Activated CD8-positive, alpha-beta memory T cell treated with anti-CD3 and anti-CD28 coated beads, Interleukin-2, amount 10 ng/mL, durations not matched to agents 7 days and 5 days (primary cell): Measurements from ENCODE around the gene TPBG. TPM values are rescaled to one million over a fixed set of nuclear protein-coding genes. Genes with fewer than 3 reads are reported as not detected.
"Not testable (repeated sequence)": the region's sequence is repeated elsewhere in the genome, so short reads cannot be mapped to it uniquely, and the experiment has no call there.

Source experiments
- ATAC-seq: fragments of 150-1000 bp; cut with Tn5 transposase; one replicate; pipeline ENCODE4 v1.10.0; 2021; ENCODE audit warnings: moderate library complexity
- CTCF ChIA-PET: fragments of 350-600 bp; sonication (Branson Sonifier 250); formaldehyde crosslinking; loops from one replicate; lab custom pipeline; 2021; ENCODE audit warnings: antibody characterized with exemption; lab: Charles Lee
- DNase-seq: peaks from one replicate; pipeline ENCODE4 v3.0.0-alpha.2; 2020
- H3K27ac Mint-ChIP-seq: one replicate; pipeline ENCODE4 v1.8.0; 2021; ENCODE audit warnings: mild to moderate bottlenecking, mixed read lengths
- H3K27me3 Mint-ChIP-seq: one replicate; pipeline ENCODE4 v1.8.0; 2021; ENCODE audit warnings: mixed read lengths
- H3K36me3 Mint-ChIP-seq: one replicate; pipeline ENCODE4 v1.8.0; 2021; ENCODE audit warnings: mild to moderate bottlenecking, mixed read lengths
- H3K4me1 Mint-ChIP-seq: one replicate; pipeline ENCODE4 v1.8.0; 2021; ENCODE audit warnings: mixed read lengths
- H3K4me3 Mint-ChIP-seq: one replicate; pipeline ENCODE4 v1.8.0; 2021; ENCODE audit warnings: mild to moderate bottlenecking, moderate library complexity, mixed read lengths
- H3K9me3 Mint-ChIP-seq: one replicate; pipeline ENCODE4 v1.8.0; 2022; ENCODE audit warnings: low read depth, mixed read lengths
- total RNA-seq, 2 experiments: library from RNA; stranded (reverse); gene quantifications; one replicate each; pipeline ENCODE4 v1.2.3, GENCODE V29; 2021

The TPBG gene
- total RNA-seq, 2 experiments from 2014 or later = not detected

DNA sequence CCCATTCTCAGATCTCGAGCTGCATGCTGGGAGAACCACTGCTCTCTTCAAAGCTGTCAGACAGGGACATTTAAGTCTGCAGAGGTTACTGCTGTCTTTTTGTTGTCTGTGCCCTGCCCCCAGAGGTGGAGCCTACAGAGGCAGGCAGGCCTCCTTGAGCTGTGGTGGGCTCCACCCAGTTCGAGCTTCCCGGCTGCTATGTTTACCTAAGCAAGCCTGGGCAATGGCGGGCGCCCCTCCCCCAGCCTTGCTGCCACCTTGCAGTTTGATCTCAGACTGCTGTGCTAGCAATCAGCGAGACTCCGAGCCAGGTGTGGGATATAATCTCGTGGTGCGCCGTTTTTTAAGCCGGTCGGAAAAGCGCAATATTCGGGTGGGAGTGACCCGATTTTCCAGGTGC, 31.2 kb downstream of the TPBG start:
- H3K9me3 Mint-ChIP-seq, ATAC-seq, H3K27me3 Mint-ChIP-seq, H3K4me3 Mint-ChIP-seq, H3K36me3 Mint-ChIP-seq, H3K4me1 Mint-ChIP-seq, H3K27ac Mint-ChIP-seq, CTCF ChIA-PET, DNase-seq: not testable (repeated sequence)

DNA sequence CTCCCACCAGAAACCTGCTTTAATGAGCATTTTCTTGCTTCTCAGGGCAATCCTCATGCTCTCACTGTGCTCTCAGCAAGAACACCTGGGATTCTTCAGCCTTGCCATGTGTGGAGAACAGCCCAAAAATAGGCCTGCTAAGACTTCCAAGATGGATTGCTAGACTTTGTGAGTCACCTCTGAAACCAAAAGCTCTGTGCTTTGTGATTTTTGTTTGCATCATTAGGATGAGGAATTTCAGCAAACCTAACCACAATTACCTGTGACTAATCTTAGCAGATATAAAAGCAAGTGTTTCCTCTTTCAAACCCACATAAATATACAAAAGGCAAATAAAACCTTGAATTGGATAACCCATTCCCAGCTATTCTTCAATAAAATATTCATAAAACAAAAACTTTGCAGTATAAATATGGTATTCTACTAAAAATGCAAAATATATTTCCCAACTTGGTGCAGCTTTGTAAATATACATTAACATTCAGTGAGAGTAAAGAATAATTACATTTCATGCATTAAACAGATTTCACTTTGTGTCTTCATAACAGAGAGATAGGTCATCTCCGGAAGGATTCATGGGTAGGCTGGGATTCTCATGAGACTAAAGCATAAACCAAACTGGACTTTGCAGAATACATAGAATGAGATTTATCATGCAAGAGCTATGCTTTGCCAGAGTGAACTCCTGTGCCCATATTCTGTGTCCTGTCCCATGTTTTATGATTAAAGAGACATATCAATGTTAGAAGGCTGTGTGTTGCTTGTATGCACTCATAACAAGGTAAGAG, 33.5 kb downstream of the TPBG start:
- Mint-ChIP-seq H3K4me3 (no peak overlapping the region), H3K27ac (no peak overlapping the region), H3K4me1 (no peaks in the 10 kb centered on the region), H3K27me3 (no peaks in the 10 kb centered on the region), H3K36me3 (no peaks in the 10 kb centered on the region), H3K9me3 (no peaks in the 10 kb centered on the region)
- CTCF ChIA-PET = no interaction called here
- DNase-seq (no peak), ATAC-seq (no peak)

DNA sequence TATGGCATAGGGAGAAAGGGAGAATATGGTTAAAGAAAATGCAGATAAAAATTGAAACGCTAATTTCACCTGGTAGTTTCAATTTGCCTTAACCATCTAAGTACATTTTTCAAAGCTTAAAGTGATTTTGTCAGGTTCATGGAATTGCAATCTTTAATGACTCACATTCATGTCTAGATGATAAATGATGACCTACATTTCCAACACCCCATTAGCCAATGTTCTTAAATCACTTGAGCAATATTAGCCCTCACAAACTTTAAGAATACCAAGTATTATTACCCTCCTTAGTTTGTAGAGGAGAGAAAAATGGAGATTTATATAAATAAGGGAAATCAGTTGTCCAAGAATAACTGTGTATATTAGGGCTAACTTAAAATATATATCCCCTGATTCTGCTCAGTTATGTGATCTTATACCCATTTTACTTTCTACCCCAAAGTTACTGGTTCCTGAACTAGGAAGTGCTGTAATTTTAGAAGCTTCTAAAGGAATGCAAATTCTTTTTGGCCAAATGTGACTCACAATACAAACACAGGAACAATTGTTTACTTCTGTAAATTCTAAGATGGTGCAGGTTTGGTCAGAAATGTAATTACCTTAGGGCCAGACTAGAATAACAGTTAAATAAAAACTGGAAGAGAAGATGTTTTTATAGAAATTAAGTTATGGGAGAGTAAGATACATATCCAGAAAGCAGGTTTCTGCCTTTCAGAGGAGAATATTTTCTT, 34.5 kb downstream of the TPBG start:
- Mint-ChIP-seq H3K36me3 (no peaks in the 10 kb centered on the region), H3K27ac (no peak overlapping the region), H3K4me1 (no peaks in the 10 kb centered on the region), H3K27me3 (no peaks in the 10 kb centered on the region), H3K9me3 (no peaks in the 10 kb centered on the region), H3K4me3 (no peak overlapping the region)
- CTCF ChIA-PET = no interaction called here
- ATAC-seq (no peak), DNase-seq (no peak)

DNA sequence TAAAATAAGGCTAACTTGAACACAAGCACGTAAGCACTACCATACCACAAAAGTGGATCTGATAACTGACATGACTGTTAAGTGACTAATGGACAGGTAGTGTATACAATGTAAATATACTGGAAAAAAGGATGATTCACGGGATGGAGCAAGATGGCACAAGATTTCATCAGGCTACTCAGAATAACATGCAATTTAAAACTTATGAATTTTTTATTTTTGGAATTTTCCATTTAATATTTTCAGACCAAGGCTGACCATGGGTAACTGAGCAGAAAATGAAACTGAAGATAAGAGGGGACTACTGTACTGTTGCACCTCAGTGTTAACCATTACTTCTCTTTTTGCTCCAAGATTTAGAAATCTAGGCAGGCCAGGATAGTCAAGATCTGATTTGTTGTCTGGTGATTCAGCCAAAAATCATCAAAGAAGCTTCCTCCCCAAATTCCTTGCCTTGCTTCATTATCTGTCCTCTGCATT, 45.4 kb downstream of the TPBG start:
- no peak overlapping the region for H3K27ac Mint-ChIP-seq
- H3K9me3 Mint-ChIP-seq = no peaks in the 10 kb centered on the region
- no peaks in the 10 kb centered on the region for H3K36me3 Mint-ChIP-seq
- no peaks in the 10 kb centered on the region for H3K27me3 Mint-ChIP-seq
- ATAC-seq (no peak), DNase-seq (no peak)
- H3K4me3 Mint-ChIP-seq = no peak overlapping the region
- H3K4me1 Mint-ChIP-seq = no peaks in the 10 kb centered on the region
- CTCF ChIA-PET = no interaction called here

DNA sequence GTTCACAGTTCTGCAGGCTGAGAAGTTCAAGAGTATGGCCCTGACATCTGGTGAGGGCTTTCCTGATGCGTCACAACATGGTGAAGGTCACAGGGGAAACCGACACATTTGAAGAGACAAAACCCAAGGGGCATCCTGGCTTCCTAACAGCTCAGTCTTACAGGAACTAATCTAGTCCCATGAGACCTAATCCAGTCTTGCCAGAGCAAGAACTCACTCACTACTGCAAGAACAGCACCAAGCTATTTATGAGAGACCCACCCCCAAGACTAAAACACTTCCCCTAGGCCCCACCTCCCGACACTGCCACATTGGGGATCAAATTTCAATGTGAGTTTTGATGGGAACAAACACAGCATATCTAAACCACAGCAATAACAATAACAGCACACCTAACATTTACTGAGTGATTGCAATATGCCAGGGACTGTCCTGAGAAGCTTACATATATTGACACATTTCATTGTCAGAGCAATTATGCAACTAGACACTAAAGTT, 46.6 kb downstream of the TPBG start:
- Mint-ChIP-seq H3K9me3 (no peaks in the 10 kb centered on the region), H3K27me3 (no peaks in the 10 kb centered on the region), H3K4me1 (no peaks in the 10 kb centered on the region), H3K27ac (no peak overlapping the region), H3K4me3 (no peak overlapping the region), H3K36me3 (no peaks in the 10 kb centered on the region)
- ATAC-seq (no peak), DNase-seq (no peak)
- CTCF ChIA-PET = no interaction called here

DNA sequence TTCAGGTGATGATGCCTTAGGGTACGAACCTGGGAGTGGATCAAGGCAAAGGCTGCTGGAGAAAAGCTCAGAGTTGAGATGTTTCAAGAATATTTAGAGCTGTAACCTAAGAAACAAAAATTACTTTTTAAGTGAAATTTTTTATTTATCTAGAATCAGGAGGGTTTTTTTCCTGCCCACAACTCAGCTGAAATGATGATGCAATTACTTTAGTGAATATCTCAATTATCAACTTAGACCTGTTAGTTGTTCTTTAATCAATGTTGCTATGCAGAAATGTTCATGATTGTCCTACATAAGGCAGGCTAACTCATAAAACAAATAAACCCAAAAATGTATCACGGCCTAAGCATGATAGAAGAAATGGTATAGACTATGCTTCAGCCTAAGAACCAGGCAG, 50.3 kb downstream of the TPBG start:
- no peaks in the 10 kb centered on the region for H3K27me3 Mint-ChIP-seq
- CTCF ChIA-PET = no interaction called here
- no peaks in the 10 kb centered on the region for H3K36me3 Mint-ChIP-seq
- no peak overlapping the region for H3K27ac Mint-ChIP-seq
- no peaks in the 10 kb centered on the region for H3K9me3 Mint-ChIP-seq
- no peaks in the 10 kb centered on the region for H3K4me1 Mint-ChIP-seq
- ATAC-seq (no peak), DNase-seq (no peak)
- H3K4me3 Mint-ChIP-seq = no peak overlapping the region

DNA sequence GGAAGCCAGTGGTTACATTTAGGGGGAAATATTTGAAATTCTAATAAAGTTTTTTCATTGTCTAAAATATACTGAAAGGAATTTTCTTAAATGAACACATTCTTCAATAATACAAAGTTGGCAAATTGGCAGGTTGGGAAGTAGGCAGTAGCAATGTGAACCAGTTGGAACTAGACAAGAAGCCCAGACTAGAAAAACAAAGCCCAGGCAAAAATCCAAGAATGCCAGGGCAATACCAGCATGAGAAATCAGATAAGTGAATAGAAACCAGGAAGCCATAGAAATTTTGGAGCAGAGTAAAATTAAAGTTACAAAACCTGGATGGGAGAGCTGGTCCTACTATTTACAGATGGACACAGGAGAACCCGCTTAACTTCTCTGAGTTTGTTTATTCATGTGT, 52.2 kb downstream of the TPBG start:
- DNase-seq (no peak), ATAC-seq (no peak)
- Mint-ChIP-seq H3K9me3 (no peaks in the 10 kb centered on the region), H3K27ac (no peak overlapping the region), H3K4me1 (no peaks in the 10 kb centered on the region), H3K27me3 (no peaks in the 10 kb centered on the region), H3K4me3 (no peak overlapping the region), H3K36me3 (no peaks in the 10 kb centered on the region)
- CTCF ChIA-PET = no interaction called here

DNA sequence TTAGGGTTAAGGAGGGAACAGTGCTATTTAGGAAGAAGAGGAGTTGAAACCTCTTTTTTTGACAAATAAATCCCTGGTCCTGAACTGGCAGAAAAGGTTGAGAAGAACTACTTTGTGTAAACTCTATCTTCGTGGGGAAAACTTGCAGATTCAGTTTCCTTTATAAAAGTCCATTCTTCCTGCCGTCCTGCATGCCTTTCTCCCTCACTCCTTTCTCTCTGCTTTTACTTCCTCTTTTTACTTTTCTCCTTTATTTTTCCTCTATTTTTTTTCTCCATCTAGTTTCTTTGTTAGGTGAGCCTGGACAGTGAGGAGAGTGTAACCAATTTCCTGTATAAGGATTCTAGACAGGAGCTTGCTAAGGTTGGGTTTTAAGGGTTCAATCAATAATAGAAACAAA, 52.7 kb downstream of the TPBG start:
- ATAC-seq (no peak), DNase-seq (no peak)
- no peak overlapping the region for H3K4me3 Mint-ChIP-seq
- no peaks in the 10 kb centered on the region for H3K27me3 Mint-ChIP-seq
- H3K9me3 Mint-ChIP-seq = no peaks in the 10 kb centered on the region
- CTCF ChIA-PET = no interaction called here
- no peaks in the 10 kb centered on the region for H3K4me1 Mint-ChIP-seq
- H3K36me3 Mint-ChIP-seq = no peaks in the 10 kb centered on the region
- H3K27ac Mint-ChIP-seq = no peak overlapping the region

Other genes starting within 250 kb of the TPBG start
- gene IBTK, start 116.1 kb upstream of the TPBG start, total RNA-seq = 10 to 100 TPM; 25.8 to 34.2 TPM